Suppressor macrophage treated with lipopolysaccharide for 4 hours (primary cell): ENCODE measurements around the gene GCK.

ENCODE experiments used
- DNase-seq: peaks from one replicate; pipeline ENCODE4 v3.0.0-alpha.2; 2020

Gene GCK

DNA sequence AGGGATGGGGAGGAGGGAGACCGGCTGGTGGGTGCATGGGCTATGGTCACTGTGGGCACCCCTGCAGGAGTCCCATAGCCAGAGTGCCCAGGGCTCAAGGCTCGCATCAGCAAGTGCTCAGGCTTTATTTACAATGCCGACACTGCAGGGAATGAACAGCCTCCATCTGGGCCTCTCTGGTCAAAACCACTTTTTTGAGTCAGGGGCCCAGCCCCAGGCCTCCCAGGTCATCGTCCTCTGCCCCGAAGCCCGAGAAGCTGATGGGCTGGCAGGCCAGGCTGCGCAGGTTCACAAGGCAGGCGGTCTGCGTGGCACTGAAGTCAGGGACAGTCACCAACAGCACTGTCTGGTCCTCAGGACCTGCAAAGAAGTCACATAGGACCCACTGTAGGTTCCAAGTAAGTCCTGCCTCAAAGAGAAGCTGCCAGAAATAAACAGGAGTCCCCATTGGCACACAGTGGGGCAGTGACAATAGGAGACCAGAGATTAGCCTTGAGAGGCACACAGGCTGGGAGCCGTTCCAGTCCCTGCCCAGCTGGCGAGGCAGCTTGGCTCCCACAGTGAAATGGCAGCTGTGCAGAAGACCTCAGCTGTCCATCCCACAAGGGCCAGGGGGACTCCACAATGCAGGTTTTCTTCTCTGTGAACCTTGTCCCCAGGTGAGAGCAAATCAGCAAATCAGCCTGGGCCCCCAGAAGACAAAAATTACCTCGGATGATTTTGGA, 74.5 kb downstream of the GCK start:
- DNase-seq = no peak

GRCh38 chr7:44113764-44114354, 75.4 kb downstream of the GCK start:
- DNase-seq = no peak

DNA sequence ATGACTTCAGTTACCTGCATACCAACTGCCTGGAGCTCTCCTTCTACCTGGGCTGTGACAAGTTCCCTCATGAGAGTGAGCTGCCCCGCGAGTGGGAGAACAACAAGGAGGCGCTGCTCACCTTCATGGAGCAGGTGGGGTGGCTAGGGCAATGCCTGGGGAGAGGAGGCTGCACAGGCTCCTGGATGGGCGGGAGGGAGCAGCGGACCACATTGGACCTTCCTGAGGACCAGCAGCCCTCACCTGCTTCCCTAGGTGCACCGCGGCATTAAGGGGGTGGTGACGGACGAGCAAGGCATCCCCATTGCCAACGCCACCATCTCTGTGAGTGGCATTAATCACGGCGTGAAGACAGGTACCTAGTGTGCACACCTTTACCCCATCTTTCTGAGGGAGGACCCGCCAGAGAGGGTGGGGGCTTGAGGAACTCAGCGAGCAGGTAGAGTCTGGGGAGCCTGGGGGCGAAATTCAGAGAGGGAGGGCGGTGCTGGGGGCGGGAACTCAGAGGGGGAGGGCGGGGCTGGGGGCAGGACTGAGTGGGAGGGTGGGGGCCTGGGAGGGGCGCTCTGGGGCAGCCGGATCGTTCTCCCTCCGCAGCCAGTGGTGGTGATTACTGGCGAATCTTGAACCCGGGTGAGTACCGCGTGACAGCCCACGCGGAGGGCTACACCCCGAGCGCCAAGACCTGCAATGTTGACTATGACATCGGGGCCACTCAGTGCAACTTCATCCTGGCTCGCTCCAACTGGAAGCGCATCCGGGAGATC, 76.1 kb downstream of the GCK start:
- DNase-seq = no peak

DNA sequence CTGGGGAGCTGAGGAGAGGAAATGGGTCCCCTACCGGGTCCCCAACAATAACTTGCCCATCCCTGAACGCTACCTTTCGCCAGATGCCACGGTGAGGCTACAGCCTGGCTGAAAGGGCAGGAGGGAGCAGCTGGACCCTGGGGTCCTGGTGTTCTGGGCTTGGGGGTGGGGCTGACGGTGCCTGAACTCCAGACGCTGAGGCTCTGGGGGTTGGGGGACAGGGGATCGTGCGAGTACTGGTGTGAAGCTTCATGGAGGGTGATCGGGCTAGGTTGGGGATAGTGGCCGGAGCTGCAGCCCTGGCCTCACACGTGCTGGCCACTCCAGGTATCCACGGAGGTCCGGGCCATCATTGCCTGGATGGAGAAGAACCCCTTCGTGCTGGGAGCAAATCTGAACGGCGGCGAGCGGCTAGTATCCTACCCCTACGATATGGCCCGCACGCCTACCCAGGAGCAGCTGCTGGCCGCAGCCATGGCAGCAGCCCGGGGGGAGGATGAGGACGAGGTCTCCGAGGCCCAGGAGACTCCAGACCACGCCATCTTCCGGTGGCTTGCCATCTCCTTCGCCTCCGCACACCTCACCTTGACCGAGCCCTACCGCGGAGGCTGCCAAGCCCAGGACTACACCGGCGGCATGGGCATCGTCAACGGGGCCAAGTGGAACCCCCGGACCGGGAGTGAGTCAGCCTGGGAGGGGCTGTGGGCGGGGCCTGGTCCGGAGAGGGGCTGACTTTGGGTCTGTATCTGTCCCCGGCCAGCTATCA, 76.8 kb downstream of the GCK start:
- DNase-seq = no peak

DNA sequence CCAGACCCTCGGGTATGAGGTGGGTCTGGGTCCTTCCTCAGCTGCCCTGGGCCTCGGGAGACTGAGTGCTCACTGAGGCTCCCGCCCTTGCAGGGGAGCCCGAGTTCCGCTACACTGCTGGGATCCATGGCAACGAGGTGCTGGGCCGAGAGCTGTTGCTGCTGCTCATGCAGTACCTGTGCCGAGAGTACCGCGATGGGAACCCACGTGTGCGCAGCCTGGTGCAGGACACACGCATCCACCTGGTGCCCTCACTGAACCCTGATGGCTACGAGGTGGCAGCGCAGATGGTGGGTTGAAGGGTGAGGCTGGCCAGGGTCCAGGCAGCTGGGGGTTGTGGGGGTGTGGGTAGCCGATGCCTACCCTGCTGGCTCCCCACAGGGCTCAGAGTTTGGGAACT, 77.5 kb downstream of the GCK start:
- DNase-seq = no peak

- no peak for DNase-seq
Observed at GRCh38 chr7:44110719-44111635, 78.3 kb downstream of the GCK start.

GRCh38 chr7:44109991-44110390, 79.2 kb downstream of the GCK start:
- DNase-seq = no peak

GRCh38 chr7:44108768-44109750, 80.2 kb downstream of the GCK start:
- DNase-seq = no peak

GRCh38 chr7:44107961-44108767, 81.1 kb downstream of the GCK start:
- DNase-seq = no peak

DNA sequence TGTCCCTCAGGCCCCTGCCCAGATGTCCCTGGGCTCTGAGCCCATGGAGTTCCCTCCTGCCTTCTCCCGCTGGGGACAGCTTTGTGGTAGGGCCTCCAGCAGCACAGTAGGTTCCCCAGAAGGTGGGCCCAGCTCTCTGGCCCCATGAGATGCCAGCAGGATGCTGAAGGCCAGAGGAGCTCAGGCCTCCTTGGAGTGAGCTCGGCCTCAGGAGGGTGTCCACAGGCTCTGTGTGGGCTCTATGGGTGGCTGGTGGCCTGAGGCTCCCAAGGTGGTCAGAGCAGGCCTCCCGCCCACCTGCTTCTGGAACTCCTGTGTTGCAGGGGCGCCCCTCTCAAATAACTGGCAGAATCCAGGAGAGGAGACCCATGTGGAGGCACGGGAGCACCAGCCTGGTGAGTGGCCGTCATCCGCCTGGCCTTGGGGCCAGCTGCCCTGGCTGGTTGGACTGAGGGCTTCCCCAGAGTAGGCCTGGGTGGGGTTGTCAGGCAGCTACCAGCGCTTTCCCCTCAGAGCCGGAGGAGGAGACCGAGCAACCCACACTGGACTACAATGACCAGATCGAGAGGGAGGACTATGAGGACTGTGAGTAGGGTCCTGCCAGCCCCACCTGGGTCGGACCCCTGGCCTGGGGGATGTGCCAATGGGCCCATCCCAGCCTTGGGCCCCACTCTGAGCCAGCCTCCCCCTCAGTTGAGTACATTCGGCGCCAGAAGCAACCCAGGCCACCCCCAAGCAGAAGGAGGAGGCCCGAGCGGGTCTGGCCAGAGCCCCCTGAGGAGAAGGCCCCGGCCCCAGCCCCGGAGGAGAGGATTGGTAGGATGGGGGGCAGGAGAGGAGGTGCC, 81.9 kb downstream of the GCK start:
- DNase-seq = no peak

GRCh38 chr7:44106311-44107065, 82.8 kb downstream of the GCK start:
- DNase-seq = no peak

- DNase-seq = no peak
Observed at GRCh38 chr7:44105832-44106231, 83.4 kb downstream of the GCK start.

DNA sequence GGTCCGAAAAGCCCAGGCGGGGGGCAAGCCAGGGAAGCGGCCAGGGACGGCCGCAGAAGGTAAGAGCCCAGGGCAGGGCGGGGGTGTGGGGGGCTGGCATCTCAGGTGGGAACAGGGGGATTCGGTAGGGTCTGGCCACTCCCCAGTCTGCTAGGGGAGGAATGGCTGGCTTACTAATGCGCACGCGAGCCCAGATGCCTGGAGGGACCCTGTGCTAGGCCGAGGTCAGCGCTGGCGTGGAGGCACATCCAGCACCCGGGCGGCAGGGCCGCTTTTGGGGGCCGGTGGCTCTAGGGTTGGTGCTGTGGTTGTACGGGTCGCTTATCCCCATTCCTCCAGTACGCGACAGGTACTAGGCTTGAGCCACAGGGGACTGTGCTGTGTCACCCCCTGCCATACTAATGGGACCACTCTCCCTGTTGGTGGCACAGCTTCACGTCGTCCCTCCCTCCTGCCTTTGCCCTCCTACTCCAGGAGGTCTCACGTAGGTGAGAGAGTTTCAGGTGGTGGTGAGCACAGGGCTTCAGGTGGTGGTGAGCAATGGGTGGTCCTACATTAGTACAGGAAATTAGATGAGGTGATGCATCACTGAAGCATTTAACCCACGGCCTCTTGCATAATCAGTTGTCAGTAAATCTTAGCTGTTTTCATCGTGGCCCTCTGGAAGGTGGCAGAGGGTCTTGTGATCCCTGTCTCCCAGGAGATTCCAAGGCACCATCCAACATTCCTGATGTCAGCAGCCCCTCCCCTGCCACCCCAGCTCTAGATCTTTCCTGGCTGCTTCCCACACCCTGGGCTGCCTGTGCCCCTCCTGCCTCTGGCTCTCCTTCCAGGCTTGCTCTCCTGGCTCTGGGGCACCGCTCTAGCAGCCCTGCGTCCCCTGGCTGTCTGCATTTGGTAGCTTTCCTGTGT, 84.1 kb downstream of the GCK start:
- no peak for DNase-seq

DNA sequence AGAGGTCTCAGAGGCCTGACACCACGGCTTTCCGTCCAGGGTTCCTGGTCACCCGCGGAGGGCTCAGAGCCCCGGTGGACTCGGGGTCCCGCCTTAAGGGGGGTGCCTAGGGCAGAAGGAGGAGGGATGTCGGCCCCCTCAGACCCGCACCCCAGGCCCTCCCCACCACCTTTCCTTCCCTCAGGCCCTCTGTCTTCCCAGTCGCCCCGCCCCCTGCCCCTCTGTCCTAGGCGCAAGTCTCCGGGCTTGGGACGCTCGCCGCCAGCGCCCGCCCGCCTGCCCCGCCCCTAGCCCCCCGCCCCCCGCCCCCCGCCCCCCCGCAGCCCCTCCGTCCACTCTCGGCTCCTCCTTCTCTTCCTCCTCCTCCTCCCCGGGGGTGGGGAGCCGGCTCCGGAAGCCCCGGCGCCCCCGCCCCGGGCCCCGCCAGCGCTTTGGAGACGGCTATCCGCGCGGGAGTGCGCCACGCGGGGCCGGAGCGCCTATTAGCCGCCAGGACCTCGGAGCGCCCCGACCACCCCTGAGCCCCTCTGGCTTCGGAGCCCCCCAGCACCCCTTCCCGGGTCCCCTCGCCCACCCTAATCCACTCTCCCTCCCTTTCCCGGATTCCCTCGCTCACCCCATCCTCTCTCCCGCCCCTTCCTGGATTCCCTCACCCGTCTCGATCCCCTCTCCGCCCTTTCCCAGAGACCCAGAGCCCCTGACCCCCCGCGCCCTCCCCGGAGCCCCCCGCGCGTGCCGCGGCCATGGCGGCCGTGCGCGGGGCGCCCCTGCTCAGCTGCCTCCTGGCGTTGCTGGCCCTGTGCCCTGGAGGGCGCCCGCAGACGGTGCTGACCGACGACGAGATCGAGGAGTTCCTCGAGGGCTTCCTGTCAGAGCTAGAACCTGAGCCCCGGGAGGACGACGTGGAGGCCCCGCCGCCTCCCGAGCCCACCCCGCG, 85.0 kb downstream of the GCK start, which contains the start of gene AEBP1:
Gene AEBP1, plus strand, starts transcription at position 423 of the 937 bp plus-strand sequence. Its CDS starts 321 bp downstream, at position 744.
- no peak for DNase-seq

- no peak for DNase-seq
Observed at GRCh38 chr7:44103566-44103922, 85.7 kb downstream of the GCK start.
